ENCODE measurements around the gene MTMR3.
"Not testable (repeated sequence)": the region's sequence is repeated elsewhere in the genome, so short reads cannot be mapped to it uniquely, and the experiment has no call there.

Gene MTMR3

GRCh38 chr22:30031328-30031727 lies 148.4 kb downstream of the MTMR3 start:
- no peak for DNase-seq

- no peak for DNase-seq
These were observed 148.9 kb downstream of the MTMR3 start for GRCh38 chr22:30031764-30032455.

GRCh38 chr22:30033137-30033536 lies 150.2 kb downstream of the MTMR3 start:
- DNase-seq: no peak

GRCh38 chr22:30033901-30034300 lies 150.9 kb downstream of the MTMR3 start:
- no peak for DNase-seq

- DNase-seq: no peak
These were observed 153.7 kb downstream of the MTMR3 start for GRCh38 chr22:30036656-30037055.

- DNase-seq: no peak
These were observed 155.2 kb downstream of the MTMR3 start for GRCh38 chr22:30038219-30038618.

- no peak for DNase-seq
These were observed 157.7 kb downstream of the MTMR3 start for GRCh38 chr22:30040499-30041260.

GRCh38 chr22:30041475-30041874 lies 158.5 kb downstream of the MTMR3 start:
- DNase-seq: no peak

GRCh38 chr22:30041881-30042280 lies 158.9 kb downstream of the MTMR3 start:
- no peak for DNase-seq

GRCh38 chr22:30043161-30043560 lies 160.2 kb downstream of the MTMR3 start:
- DNase-seq: no peak

GRCh38 chr22:30044369-30044768 lies 161.4 kb downstream of the MTMR3 start:
- no peak for DNase-seq

- DNase-seq: no peak
These were observed 162.0 kb downstream of the MTMR3 start for GRCh38 chr22:30044881-30045493.

- no peak for DNase-seq
These were observed 162.5 kb downstream of the MTMR3 start for GRCh38 chr22:30045494-30045887.

- DNase-seq: no peak
These were observed 163.1 kb downstream of the MTMR3 start for GRCh38 chr22:30045901-30046715.

- DNase-seq: no peak
These were observed 163.9 kb downstream of the MTMR3 start for GRCh38 chr22:30046716-30047363.

GRCh38 chr22:30047364-30047738 lies 164.4 kb downstream of the MTMR3 start:
- DNase-seq: no peak

GRCh38 chr22:30048681-30049080 lies 165.7 kb downstream of the MTMR3 start:
- DNase-seq: no peak

GRCh38 chr22:30054067-30054763 lies 171.2 kb downstream of the MTMR3 start:
- no peak for DNase-seq

- no peak for DNase-seq
These were observed 171.7 kb downstream of the MTMR3 start for GRCh38 chr22:30054764-30055069.

GRCh38 chr22:30056015-30056414 lies 173.0 kb downstream of the MTMR3 start:
- DNase-seq: no peak

GRCh38 chr22:30057375-30057774 lies 174.4 kb downstream of the MTMR3 start:
- DNase-seq: no peak

GRCh38 chr22:30059346-30060020 lies 176.5 kb downstream of the MTMR3 start:
- DNase-seq: not testable (repeated sequence)

All from DMS 273 treated with DMSO at 0.1 percent for 48 hours (cell line).